Measurements from ENCODE around the gene SFXN5.

The SFXN5 gene

DNA sequence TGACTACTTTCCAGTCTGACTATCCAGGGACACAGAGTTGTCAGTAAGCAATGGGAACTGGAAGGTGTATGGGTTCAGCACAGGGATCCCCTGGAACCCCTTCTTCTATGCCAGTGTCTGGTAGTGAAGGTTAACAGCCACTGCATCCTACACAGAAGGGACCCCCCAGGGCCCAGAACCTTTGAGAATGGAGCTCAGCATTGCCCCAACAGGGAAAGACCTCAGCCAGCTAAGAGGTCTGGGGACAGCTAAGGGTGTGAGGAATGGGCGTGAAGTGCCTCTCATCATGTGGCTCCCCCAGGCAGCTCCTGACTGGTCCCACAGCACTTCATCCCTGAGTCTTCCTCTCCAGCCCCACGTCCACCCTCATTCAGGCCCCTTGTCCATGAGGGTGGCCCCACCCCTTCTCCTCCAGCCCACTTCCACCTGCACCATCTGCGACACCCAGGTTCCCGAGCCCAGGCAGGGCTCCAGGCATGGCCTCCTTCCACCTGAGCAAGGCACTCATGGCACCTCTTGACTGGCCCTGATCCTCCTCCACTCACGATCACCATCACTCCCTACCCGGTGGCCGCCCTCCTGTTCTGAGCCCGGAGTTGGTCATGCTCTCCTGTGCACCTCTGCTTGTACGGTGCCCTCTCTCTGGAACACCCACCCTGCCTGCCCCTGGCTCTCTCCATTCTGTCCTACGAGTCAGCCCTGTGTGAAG lies 77.1 kb downstream of the SFXN5 start:
- Histone ChIP-seq H3K4me3 (IDR thresholded peaks at IDR 0.05; ENCODE audit: insufficient read depth, low read depth, low read length) (no peak overlapping the region), H3K4me2 (no peak overlapping the region), H2AFZ (ENCODE audit: low read depth) (no peak overlapping the region), H3K27ac (no peak overlapping the region), H3K27me3 (ENCODE audit: insufficient read depth, low read depth) (no peaks in the 10 kb centered on the region), H3K79me2 (ENCODE audit: insufficient read depth, low read depth) (no peaks in the 10 kb centered on the region), H4K20me1 (ENCODE audit: insufficient read depth) (no peaks in the 10 kb centered on the region), H3K4me1 (ENCODE audit: low read depth, poor library complexity, severe bottlenecking) (no peaks in the 10 kb centered on the region), H3K36me3 (ENCODE audit: insufficient read depth) (no peaks in the 10 kb centered on the region), H3K9ac (no peak overlapping the region)
- TF ChIP-seq CTCF (conservative IDR thresholded peaks at IDR 0.05; ENCODE audit: low read depth, low read length) = no peak

GRCh38 chr2:72993933-72994280 lies 77.6 kb downstream of the SFXN5 start:
- H2AFZ ChIP-seq (ENCODE audit: low read depth) = no peak overlapping the region
- no peaks in the 10 kb centered on the region for H4K20me1 ChIP-seq (ENCODE audit: insufficient read depth)
- H3K79me2 ChIP-seq (ENCODE audit: insufficient read depth, low read depth) = no peaks in the 10 kb centered on the region
- no peak overlapping the region for H3K27ac ChIP-seq
- H3K4me3 ChIP-seq (IDR thresholded peaks at IDR 0.05; ENCODE audit: insufficient read depth, low read depth, low read length) = no peak overlapping the region
- H3K4me2 ChIP-seq = no peak overlapping the region
- no peaks in the 10 kb centered on the region for H3K27me3 ChIP-seq (ENCODE audit: insufficient read depth, low read depth)
- H3K9ac ChIP-seq = no peak overlapping the region
- no peaks in the 10 kb centered on the region for H3K36me3 ChIP-seq (ENCODE audit: insufficient read depth)
- no peak for TF ChIP-seq CTCF (conservative IDR thresholded peaks at IDR 0.05; ENCODE audit: low read depth, low read length)
- H3K4me1 ChIP-seq (ENCODE audit: low read depth, poor library complexity, severe bottlenecking) = no peaks in the 10 kb centered on the region

GRCh38 chr2:72993147-72993932 lies 78.2 kb downstream of the SFXN5 start:
- Histone ChIP-seq H3K36me3 (ENCODE audit: insufficient read depth) (no peaks in the 10 kb centered on the region), H3K9ac (no peak overlapping the region), H3K27me3 (ENCODE audit: insufficient read depth, low read depth) (no peaks in the 10 kb centered on the region), H3K27ac (no peak overlapping the region), H2AFZ (ENCODE audit: low read depth) (no peak overlapping the region), H3K79me2 (ENCODE audit: insufficient read depth, low read depth) (no peaks in the 10 kb centered on the region), H3K4me3 (IDR thresholded peaks at IDR 0.05; ENCODE audit: insufficient read depth, low read depth, low read length) (no peak overlapping the region), H3K4me1 (ENCODE audit: low read depth, poor library complexity, severe bottlenecking) (no peaks in the 10 kb centered on the region), H3K4me2 (no peak overlapping the region), H4K20me1 (ENCODE audit: insufficient read depth) (no peaks in the 10 kb centered on the region)
- peak; percentile 95 for TF ChIP-seq CTCF (conservative IDR thresholded peaks at IDR 0.05; ENCODE audit: low read depth, low read length)

- no peak overlapping the region for H3K4me3 ChIP-seq (IDR thresholded peaks at IDR 0.05; ENCODE audit: insufficient read depth, low read depth, low read length)
- no peak overlapping the region for H3K27ac ChIP-seq
- H3K79me2 ChIP-seq (ENCODE audit: insufficient read depth, low read depth) = no peaks in the 10 kb centered on the region
- H2AFZ ChIP-seq (ENCODE audit: low read depth) = no peak overlapping the region
- no peak overlapping the region for H3K4me2 ChIP-seq
- H3K27me3 ChIP-seq (ENCODE audit: insufficient read depth, low read depth) = no peaks in the 10 kb centered on the region
- no peaks in the 10 kb centered on the region for H3K4me1 ChIP-seq (ENCODE audit: low read depth, poor library complexity, severe bottlenecking)
- no peaks in the 10 kb centered on the region for H3K36me3 ChIP-seq (ENCODE audit: insufficient read depth)
- no peaks in the 10 kb centered on the region for H4K20me1 ChIP-seq (ENCODE audit: insufficient read depth)
- H3K9ac ChIP-seq = no peak overlapping the region
- TF ChIP-seq CTCF (conservative IDR thresholded peaks at IDR 0.05; ENCODE audit: low read depth, low read length) = no peak
Measured at GRCh38 chr2:72992734-72993102, 78.8 kb downstream of the SFXN5 start.

All from KMS-11 (cell line).